ENCODE measurements around the gene PSG5. TPM values are rescaled to one million over a fixed set of nuclear protein-coding genes. Genes with fewer than 3 reads are reported as not detected.
"Not testable (repeated sequence)": the region's sequence is repeated elsewhere in the genome, so short reads cannot be mapped to it uniquely, and the experiment has no call there.

PSG5 gene
- total RNA-seq, 1 donor from 2014 or later = not detected

GRCh38 chr19:43188092-43188491 lies 1.8 kb upstream of the PSG5 start:
- H3K36me3 Mint-ChIP-seq (ENCODE audit: unreplicated experiment); H3K4me3 Mint-ChIP-seq (ENCODE audit: unreplicated experiment); DNase-seq (ENCODE audit: extremely low spot score, unreplicated experiment); H3K4me1 Mint-ChIP-seq (ENCODE audit: unreplicated experiment); H3K27ac Mint-ChIP-seq (ENCODE audit: unreplicated experiment); H3K9me3 Mint-ChIP-seq (ENCODE audit: unreplicated experiment); H3K27me3 Mint-ChIP-seq (ENCODE audit: unreplicated experiment): not testable (repeated sequence)

GRCh38 chr19:43181869-43182771 lies 4.2 kb downstream of the PSG5 start:
- H3K27ac Mint-ChIP-seq (ENCODE audit: unreplicated experiment); H3K4me1 Mint-ChIP-seq (ENCODE audit: unreplicated experiment); H3K36me3 Mint-ChIP-seq (ENCODE audit: unreplicated experiment); H3K4me3 Mint-ChIP-seq (ENCODE audit: unreplicated experiment); DNase-seq (ENCODE audit: extremely low spot score, unreplicated experiment); H3K27me3 Mint-ChIP-seq (ENCODE audit: unreplicated experiment): not testable (repeated sequence)
- H3K9me3 Mint-ChIP-seq (ENCODE audit: unreplicated experiment) = peaks cover 14% of the 10 kb centered on the region

- not testable (repeated sequence) for DNase-seq (ENCODE audit: extremely low spot score, unreplicated experiment); H3K27me3 Mint-ChIP-seq (ENCODE audit: unreplicated experiment); H3K36me3 Mint-ChIP-seq (ENCODE audit: unreplicated experiment); H3K4me3 Mint-ChIP-seq (ENCODE audit: unreplicated experiment); H3K4me1 Mint-ChIP-seq (ENCODE audit: unreplicated experiment); H3K27ac Mint-ChIP-seq (ENCODE audit: unreplicated experiment)
- H3K9me3 Mint-ChIP-seq (ENCODE audit: unreplicated experiment) = peaks cover 14% of the 10 kb centered on the region
Observed at GRCh38 chr19:43179569-43180147, 6.7 kb downstream of the PSG5 start.

GRCh38 chr19:43178577-43178976 lies 7.8 kb downstream of the PSG5 start:
- H3K9me3 Mint-ChIP-seq (ENCODE audit: unreplicated experiment) = peaks cover 14% of the 10 kb centered on the region
- not testable (repeated sequence) for H3K27me3 Mint-ChIP-seq (ENCODE audit: unreplicated experiment); H3K27ac Mint-ChIP-seq (ENCODE audit: unreplicated experiment); H3K36me3 Mint-ChIP-seq (ENCODE audit: unreplicated experiment); DNase-seq (ENCODE audit: extremely low spot score, unreplicated experiment); H3K4me3 Mint-ChIP-seq (ENCODE audit: unreplicated experiment); H3K4me1 Mint-ChIP-seq (ENCODE audit: unreplicated experiment)

GRCh38 chr19:43165906-43166305 lies 20.4 kb downstream of the PSG5 start:
- H3K27ac Mint-ChIP-seq (ENCODE audit: unreplicated experiment); H3K4me3 Mint-ChIP-seq (ENCODE audit: unreplicated experiment); H3K36me3 Mint-ChIP-seq (ENCODE audit: unreplicated experiment); H3K4me1 Mint-ChIP-seq (ENCODE audit: unreplicated experiment); DNase-seq (ENCODE audit: extremely low spot score, unreplicated experiment); H3K27me3 Mint-ChIP-seq (ENCODE audit: unreplicated experiment): not testable (repeated sequence)
- H3K9me3 Mint-ChIP-seq (ENCODE audit: unreplicated experiment) = peaks cover 25% of the 10 kb centered on the region

GRCh38 chr19:43163135-43163534 lies 23.2 kb downstream of the PSG5 start:
- peaks cover 17% of the 10 kb centered on the region for H3K9me3 Mint-ChIP-seq (ENCODE audit: unreplicated experiment)
- H3K36me3 Mint-ChIP-seq (ENCODE audit: unreplicated experiment); DNase-seq (ENCODE audit: extremely low spot score, unreplicated experiment); H3K27me3 Mint-ChIP-seq (ENCODE audit: unreplicated experiment); H3K27ac Mint-ChIP-seq (ENCODE audit: unreplicated experiment); H3K4me3 Mint-ChIP-seq (ENCODE audit: unreplicated experiment); H3K4me1 Mint-ChIP-seq (ENCODE audit: unreplicated experiment): not testable (repeated sequence)

GRCh38 chr19:43162261-43162660 lies 24.1 kb downstream of the PSG5 start:
- H3K4me1 Mint-ChIP-seq (ENCODE audit: unreplicated experiment); H3K4me3 Mint-ChIP-seq (ENCODE audit: unreplicated experiment); H3K27me3 Mint-ChIP-seq (ENCODE audit: unreplicated experiment); H3K27ac Mint-ChIP-seq (ENCODE audit: unreplicated experiment); H3K36me3 Mint-ChIP-seq (ENCODE audit: unreplicated experiment); DNase-seq (ENCODE audit: extremely low spot score, unreplicated experiment): not testable (repeated sequence)
- peaks cover 17% of the 10 kb centered on the region for H3K9me3 Mint-ChIP-seq (ENCODE audit: unreplicated experiment)

- no peak overlapping the region for H3K4me3 Mint-ChIP-seq (ENCODE audit: unreplicated experiment)
- peaks cover 41% of the 10 kb centered on the region for H3K9me3 Mint-ChIP-seq (ENCODE audit: unreplicated experiment)
- H3K4me1 Mint-ChIP-seq (ENCODE audit: unreplicated experiment) = no peaks in the 10 kb centered on the region
- DNase-seq (ENCODE audit: extremely low spot score, unreplicated experiment) = no peak
- no peaks in the 10 kb centered on the region for H3K36me3 Mint-ChIP-seq (ENCODE audit: unreplicated experiment)
- H3K27ac Mint-ChIP-seq (ENCODE audit: unreplicated experiment) = no peak overlapping the region
- H3K27me3 Mint-ChIP-seq (ENCODE audit: unreplicated experiment) = no peaks in the 10 kb centered on the region
- no peak for TF ChIP-seq CTCF (IDR thresholded peaks at IDR 0.05)
Observed at GRCh38 chr19:43152214-43152613, 34.1 kb downstream of the PSG5 start.

- not testable (repeated sequence) for H3K27ac Mint-ChIP-seq (ENCODE audit: unreplicated experiment); H3K36me3 Mint-ChIP-seq (ENCODE audit: unreplicated experiment); DNase-seq (ENCODE audit: extremely low spot score, unreplicated experiment); H3K4me1 Mint-ChIP-seq (ENCODE audit: unreplicated experiment); H3K4me3 Mint-ChIP-seq (ENCODE audit: unreplicated experiment); H3K27me3 Mint-ChIP-seq (ENCODE audit: unreplicated experiment)
- peaks cover 40% of the 10 kb centered on the region for H3K9me3 Mint-ChIP-seq (ENCODE audit: unreplicated experiment)
Observed at GRCh38 chr19:43149788-43150187, 36.5 kb downstream of the PSG5 start.

Measured in osteocyte (in vitro differentiated cells).